GM18907 (cell line): ENCODE results near the gene SULT1C2.
"Not testable (repeated sequence)": the region's sequence is repeated elsewhere in the genome, so short reads cannot be mapped to it uniquely, and the experiment has no call there.

ENCODE experiments used
- ATAC-seq: cut with Tn5 transposase; IDR thresholded peaks from one replicate; pipeline ENCODE4 v1.9.1; 2021; ENCODE audit warnings: mild to moderate bottlenecking, moderate library complexity; ENCODE audit not compliant: unreplicated experiment

Gene SULT1C2

DNA sequence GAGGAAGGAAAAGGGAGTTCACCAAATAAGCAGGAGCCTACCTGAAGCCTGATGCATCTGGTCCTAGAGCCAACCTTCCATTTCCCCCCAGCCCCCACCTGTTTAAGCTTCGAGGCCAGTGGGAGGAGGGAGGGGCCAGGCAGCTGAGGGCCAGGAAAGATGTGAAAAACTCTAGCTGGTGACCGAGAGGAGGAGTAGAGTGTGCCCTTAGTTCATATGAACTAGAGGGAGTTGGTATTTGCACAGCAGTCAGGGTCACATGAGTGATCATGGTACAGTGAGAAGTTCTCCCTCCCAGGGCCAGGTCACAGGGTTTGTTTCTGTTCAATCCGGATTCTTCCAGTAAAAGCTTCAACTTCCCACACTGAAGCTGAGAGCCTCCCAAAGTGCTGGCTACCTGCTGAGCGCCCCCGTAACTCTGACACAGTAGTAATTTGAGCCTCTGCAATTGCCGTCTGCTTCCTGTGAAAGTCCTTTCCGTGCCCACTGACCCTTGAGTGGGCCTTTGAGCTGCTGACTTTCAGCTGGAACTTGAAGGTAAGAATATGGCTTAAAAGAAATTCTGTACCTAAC is at the start of gene SULT1C2:
Gene SULT1C2, plus strand, starts transcription at position 362 of the 573 bp plus-strand sequence. CDS start 4,773 bp downstream, outside the sequence.
- no peak for ATAC-seq

DNA sequence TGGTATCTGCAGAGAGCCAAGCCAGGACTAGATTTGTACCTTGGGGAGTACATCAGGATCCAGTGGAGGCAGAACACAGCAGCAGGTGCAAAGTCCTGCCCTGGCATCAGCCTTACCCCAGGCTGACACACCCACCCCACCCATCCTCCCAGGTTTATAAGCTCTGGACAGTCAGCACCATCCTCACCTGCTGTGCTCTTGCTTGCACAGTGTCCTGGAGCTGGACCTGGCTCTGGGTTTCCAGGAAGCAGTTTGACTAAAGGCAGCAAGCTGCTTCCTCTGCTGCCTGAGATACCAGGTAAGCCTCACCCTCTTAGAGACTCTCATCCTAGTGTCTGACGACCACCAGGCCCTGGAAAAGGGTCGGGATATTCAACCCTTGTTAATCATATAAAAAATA is 48.9 kb upstream of the SULT1C2 start, which contains the start of gene SULT1C3:
Gene SULT1C3, plus strand, starts transcription at position 183 of the 400 bp plus-strand sequence. CDS start 7,227 bp downstream, outside the sequence.
- ATAC-seq: no peak

DNA sequence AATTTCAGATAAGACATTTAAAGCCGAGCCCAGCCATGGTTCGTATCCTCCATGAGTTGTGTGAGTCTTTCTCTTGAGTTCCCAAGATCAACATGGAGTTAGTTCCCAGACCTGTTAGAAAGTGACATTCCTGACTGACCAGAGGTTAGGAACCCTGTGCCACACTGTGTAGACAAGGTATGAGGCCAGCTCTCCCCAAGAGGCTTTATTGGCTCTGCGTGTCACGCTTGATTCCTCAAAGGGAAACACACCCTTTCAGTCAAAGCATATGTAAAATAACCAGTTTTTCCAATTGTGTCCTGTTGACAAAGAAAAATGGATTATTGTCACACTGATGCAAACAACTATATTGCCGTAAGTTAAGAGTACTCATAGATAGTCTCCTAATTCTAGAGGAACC is 47.7 kb upstream of the SULT1C2 start:
- ATAC-seq: no peak

DNA sequence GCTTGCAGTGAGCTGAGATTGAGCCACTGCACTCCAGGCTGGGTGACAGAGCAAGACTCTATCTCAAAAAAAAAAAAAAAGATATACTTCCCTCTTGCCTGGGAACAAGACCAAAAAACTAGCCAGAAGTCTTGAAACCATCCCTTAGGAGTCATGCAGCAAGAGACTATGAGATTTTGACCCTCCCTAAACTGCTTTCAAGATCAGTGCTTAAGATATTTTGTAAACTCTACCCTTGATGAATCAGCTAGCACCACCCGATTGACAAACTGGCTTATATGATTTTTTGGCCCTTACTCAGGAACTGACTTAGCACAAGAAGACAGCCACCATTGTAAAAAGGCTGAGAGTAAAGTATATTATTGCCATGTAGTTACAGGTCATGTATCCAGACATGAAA is 45.1 kb upstream of the SULT1C2 start:
- ATAC-seq: no peak

DNA sequence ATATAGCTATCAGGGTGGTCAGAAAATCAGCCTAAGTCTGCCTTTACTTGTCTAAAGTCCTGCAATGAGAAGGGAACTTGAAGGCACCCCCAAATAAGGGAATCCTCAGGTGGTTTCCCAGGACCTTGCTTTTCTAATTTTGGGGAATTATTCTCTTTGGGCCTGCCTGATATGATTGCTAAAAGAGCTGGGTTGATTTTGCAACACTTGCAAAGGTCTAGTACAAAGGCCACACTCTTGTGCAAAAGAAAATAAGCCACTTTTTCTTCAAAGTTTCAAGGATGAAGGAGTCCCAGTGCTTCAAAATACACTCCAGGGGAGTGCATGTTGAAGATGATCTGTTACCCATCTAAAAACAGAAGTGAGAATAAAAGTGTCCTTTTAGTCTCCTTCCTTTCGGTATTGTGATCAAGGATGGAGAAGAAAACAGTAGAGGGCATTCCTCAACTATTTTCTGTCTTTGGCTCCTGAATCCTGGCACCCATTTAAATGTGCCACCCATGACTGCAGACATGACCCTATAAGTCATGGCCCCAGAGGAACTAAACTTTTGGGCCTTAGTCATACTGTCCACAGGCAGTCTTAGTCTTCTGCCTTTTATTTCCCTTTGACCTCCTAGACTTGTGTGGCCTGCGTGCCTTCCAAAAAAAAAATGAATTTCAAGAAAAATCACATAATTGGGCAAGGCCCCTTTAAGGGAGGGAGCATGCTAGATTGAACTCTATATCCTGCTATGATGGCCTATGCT is 43.9 kb upstream of the SULT1C2 start:
- no peak for ATAC-seq

DNA sequence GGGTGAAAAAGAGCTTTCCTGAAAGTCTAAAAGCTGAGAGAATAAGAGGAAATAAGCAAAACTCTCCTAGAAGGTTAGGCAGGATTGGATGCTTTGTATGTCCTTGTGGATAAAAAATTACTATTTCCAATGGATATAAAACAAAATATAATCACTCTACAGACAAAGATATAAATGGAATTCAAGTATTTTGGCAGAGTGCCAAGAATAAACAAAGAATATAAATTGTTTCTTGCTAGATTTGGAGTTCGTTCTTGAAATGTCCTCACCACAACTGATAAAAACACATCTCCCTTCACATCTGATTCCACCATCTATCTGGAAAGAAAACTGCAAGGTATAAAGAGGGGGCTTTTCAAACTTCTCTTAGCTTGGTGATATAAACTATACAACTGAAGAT is 35.6 kb upstream of the SULT1C2 start:
- ATAC-seq: no peak

DNA sequence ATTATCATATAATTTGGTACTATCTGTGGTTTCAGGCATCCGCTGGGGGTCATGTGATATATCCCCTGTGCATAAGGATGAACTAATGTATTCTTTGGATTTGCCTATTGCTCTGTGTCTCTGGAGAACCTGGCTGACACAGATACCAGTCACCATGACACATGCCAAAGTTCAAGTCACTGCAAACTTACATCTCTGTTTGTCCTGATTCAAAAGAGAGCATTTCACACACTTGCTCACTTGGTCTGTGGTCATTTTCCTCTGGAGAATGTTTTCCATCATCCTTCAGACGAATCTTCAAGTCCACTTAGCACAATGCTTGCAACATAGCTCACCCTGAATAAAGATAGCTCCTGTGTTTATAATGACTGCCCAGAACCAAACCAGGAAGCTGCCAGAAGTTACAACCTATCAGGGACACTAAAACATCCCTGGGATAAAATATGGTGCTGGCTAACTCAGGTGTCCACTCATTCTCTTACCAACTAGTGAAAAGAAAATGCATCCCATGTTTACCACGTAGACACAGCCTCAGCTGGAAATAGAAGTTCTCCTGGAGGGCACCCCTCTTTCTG is 30.9 kb upstream of the SULT1C2 start:
- ATAC-seq: no peak

DNA sequence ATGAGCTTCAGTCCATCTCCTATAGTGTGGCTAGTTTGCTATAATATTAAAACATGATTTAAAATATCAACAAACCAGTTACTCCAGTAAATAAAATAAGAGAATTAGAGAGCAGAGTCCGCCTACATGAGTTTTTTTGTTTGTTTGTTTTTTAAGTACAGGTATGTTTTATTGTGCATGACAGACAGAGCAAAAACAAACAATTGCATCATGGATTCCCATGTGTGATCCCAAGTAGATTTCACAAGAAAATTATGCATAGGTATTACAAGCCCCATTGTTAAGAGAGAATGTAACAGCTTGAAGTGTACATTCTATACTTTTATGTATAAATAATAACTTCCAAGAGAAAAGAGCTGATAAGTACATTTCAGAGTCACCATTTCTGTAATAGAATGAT is 27.9 kb upstream of the SULT1C2 start:
- no peak for ATAC-seq

DNA sequence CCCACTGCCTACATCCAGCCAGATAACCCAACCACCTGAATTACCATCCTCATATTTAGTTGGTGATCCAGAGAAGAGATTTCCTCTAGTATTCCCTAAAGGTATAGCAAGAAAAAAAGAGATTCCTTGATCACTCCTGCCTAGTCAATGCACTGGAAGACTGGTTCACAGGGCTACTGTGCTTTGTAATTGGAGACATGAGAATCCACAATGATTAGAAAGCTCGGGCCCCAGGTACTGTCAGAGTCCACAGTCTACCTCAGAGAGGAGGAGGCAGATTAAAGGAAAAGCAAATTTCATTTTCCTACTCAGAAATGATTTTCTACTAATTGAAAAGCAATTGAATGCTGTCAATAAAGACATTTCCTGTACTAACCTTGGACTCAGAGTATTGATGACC is 26.7 kb upstream of the SULT1C2 start:
- no peak for ATAC-seq

DNA sequence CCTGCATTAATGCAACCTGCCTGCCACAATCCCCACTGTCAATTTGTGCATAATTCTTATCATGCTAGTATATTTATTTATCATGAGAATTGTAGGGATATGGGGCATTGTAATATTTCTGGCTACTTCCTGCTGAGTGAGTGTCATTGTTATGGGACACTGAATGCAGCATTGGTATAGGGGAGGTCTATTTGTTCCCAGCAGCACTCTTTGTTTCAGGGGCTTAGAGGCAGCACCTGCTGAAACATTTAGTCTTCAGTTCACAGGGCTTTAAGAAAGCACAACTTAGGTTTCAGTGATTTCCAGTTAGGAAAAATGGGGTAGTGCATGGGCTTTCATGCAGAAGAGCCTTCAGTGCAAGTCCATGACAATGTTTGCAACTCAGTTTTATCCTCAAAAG is 25.3 kb upstream of the SULT1C2 start:
- ATAC-seq: no peak

DNA sequence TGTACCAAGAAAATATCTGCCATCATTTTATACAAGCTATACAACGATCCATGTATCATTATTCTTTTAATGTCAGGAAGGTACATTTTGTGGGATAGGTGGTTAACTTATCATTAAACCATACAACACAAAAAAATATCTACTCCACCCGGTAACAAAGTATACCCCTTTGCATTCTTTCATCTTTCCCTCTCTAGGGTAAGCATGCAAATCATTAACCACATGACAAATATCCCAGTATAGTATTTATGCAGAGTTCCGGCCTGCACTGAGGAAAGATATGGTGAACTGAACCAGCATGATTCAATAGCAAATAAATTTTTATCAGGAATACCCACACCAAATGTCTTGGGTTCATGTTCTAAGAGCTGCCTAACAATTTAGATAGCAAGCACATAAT is 22.5 kb upstream of the SULT1C2 start:
- ATAC-seq: no peak

DNA sequence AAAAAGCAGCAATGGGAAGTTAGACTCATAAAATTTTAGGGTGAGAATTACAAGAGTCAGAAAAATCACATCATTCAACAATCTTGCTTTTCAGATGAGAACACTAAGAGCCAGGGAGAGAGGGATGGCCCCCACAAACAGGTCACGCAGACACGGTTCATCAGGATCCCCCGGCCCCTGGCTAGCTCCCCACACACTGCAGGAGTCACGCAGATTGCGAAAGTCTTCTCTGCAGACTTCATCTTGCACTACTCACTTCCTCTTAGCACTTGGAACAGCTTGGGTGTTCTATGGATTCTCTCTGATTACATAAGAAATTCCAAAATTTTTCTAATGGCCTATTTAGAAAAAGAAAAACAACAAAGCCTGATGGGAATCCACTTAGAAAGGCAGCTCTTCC is 21.6 kb upstream of the SULT1C2 start:
- ATAC-seq: no peak

DNA sequence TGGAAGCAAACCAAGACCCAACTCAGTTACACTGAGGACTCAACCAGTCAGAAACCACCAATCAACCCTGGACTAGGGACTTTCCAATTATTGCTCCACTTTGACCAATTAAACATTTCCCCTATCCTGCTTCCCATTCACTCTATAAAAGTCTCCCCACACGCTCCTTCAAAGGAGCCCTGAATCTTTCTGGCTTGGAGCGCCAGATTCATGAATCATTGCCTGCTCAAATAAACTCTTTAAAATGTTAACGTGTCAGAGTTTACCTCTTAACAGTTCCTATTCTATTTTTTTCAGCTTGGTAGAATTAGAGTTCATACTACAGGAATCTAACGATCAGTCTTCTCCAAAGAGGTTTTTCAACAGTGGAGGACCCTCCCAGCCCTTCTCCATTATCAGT is 20.7 kb upstream of the SULT1C2 start:
- no peak for ATAC-seq

DNA sequence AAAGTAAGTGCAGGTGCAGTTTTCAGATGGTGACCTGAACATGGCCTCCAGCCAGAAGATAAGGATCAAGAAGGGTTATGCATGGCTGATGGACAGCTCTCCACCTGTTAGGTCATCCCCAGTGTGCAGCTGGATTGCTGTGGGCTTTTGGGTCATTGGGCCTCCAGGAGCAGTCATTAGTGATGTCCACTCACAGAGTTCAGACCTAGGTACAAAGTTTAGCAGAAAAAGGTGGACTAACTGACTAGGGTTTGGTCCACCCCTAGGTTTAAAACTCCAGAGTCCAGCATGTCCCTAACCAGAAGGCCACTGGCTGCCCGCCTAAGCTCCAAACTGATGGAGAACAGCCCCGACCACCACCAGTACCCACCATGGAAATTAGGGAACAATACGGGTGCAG is 18.3 kb upstream of the SULT1C2 start:
- no peak for ATAC-seq

DNA sequence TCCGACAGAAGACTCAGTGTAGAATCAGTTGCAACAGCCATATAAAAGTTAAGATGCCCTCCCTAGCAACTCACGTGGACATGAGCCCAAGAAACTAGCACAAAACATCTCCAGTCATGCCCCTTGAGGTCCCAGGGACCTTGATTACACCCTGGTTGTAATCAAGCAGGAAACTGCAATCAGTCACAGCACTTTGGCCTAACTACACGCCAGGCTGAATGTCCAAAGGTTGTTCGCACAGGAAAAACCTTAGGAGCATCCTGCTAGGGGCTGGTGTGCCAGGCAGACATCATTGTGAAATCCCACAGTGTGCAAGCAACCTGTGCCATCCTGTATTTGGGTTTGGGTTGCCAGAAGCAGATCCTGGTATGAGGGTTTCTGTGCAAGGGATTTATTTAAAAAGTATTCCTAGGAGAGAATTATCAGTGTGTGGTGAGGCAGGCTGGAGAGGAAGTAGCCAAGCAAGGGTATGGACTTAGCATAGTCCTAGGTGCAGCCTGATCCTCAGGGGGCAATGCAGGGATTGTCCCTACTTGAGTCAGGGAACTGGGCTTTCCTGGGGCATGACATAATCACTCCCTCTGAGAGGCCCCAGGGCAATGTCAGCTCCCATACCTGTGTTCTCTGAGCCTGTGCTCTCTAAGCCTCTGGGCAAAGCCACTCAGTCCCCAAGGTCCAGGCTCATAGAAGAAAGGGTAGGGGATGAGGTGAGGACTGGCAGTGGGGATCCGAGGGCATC is 17.8 kb upstream of the SULT1C2 start:
- no peak for ATAC-seq

DNA sequence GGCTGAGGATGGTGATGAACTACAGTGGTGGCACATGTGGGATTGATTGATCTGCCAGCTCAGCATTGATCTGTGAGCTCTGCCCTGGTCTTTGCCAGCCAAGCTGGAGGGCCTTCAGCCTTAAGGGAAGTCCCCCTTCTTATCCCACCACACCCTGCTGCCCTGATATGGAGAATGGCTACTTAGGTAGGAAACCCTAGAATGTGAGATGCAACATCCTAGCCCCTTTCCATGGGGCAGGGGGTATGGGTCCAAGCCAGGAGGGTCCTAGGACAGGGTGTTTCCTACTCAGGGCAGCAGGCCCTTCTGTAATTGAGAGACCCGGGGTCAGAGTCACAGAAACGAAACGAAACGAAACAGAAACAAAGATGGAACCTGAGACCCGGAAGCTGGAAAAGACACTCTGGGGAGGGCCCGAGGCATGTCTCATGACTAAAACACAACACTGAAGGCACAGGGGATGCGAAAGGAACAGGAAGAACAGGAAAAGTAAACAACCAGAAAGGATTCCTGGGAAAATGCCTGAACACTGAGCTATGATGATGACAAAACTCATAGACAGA is 16.9 kb upstream of the SULT1C2 start:
- ATAC-seq: no peak

DNA sequence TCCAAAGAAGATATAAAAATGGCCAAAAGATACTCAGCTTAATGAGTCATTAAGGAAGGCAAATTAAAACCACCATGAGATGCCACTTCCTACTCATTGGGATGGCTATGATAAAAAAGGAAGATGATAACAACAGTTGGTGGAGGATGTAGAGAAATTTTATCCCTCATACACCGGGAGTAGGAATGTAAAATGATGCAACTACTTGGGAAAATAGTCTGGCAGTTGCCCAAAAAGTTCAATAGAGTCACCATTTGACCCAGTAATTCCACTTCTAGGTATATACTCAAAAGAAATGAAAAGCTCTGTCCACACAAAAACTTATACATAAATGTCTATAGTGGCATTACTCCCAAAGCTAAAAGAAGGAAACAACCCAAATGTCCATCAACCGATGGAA is 10.1 kb upstream of the SULT1C2 start:
- ATAC-seq: no peak

DNA sequence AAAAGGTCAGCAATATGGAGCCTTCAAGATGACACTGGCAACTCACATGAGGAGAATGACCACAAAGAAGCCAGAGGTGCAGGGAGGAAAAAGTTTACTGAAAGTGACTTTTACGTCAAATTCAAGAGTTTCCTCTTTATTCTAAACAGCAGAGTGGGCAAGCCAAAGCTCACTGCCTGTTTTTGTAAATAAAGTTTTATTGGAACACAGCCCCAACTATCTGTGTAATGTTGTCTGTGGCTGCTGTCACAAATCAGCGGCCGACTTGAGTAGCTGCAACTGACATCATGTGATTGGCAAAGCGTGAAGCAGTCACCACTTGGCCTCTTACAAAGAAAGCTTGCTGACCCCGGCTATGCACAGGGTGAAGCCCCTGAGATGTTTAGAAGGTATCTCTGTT is 9.2 kb upstream of the SULT1C2 start:
- ATAC-seq: no peak

DNA sequence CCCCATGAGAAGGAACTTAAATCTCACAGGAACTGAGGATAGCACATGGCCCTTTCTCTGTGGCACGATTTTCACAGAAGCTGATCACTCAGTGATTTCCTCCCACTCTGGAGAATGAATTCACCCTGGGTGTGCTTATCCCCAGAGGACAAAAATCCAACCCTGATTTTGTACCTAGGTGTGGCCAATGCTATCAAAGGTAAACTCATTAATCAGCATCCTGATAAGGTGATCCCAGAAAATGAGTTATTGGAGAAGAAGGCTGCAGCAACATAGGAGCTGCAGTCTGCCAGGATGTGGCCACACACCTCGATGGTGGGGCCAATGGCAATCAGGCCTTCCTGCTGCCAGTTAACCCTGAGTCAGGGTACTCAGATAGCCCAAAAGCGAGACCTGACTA is 8.2 kb upstream of the SULT1C2 start:
- no peak for ATAC-seq

DNA sequence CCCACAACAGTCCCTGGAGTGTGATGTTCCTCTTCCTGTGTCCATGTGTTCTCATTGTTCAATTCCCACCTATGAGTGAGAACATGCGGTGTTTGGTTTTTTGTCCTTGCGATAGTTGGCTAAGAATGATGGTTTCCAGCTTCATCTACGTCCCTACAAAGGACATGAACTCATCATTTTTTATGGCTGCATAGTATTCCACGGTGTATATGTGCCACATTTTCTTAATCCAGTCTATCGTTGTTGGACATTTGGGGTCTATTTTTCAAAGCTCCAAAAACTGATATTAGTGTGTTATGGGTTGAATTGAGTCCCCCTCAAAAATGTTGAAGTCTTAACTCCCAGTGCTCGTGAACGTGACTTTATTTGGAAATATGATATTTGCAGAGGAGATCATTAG is 4.1 kb upstream of the SULT1C2 start:
- not testable (repeated sequence) for ATAC-seq

DNA sequence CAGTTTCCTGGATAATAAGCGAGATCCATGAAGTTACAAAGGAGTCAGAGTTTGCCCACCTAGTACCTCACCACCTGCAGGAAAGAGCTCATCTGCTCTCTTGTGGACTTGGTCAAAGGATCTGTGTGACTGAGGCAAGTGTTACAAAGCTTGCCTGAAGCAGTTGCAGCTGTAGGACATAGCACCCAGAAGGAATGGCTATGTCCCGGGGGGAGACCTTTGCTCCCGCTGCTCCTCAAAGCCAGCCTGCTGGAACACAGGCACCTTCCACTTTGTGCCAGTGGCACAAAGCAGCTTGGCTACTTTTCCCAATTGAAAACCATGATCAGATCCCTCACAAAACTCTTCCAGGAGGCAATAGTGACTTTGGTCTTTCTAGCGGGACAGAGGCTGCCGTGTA is 3.1 kb upstream of the SULT1C2 start:
- no peak for ATAC-seq
